Gastrocnemius medialis (tissue), 4 donors: ENCODE results near the gene MYLK2.

Experiments used
- CTCF ChIP-seq, 5 experiments: fragments of 450-650 bp in 3 of 5; fragments of 200-600 bp in 2 of 5; sonication (generic) in 2 of 5; IDR thresholded peaks in 4 of 5; conservative IDR thresholded peaks in 1 of 5; 1 replicate in 4 of 5; 2 replicates in 1 of 5; pipeline ENCODE4 v1.5.1; 2016 to 2019; ENCODE audit warnings: antibody characterized with exemption in 5 of 5, mild to moderate bottlenecking in 3 of 5, moderate library complexity in 3 of 5
- POLR2A ChIP-seq, 2 donors: fragments of 450-650 bp; IDR thresholded peaks; one replicate each; pipeline ENCODE4 v1.6.1; 2017; ENCODE audit warnings: antibody characterized with exemption in 2 of 2, mild to moderate bottlenecking in 2 of 2, moderate library complexity in 2 of 2

- no peak for TF ChIP-seq CTCF (IDR thresholded peaks at IDR 0.05 in 4 of 5, conservative IDR thresholded peaks at IDR 0.05 in 1 of 5)
- no peak for TF ChIP-seq POLR2A (IDR thresholded peaks at IDR 0.05)
Measured at GRCh38 chr20:31823360-31824124, 4.4 kb downstream of the MYLK2 start.
